ENCODE data around the gene SLC16A8. TPM values are rescaled to one million over a fixed set of nuclear protein-coding genes. Genes with fewer than 3 reads are reported as not detected.

SLC16A8 gene
- total and polyA plus RNA-seq, 2 of the 13 experiments (the other 11 are each of a cell fraction or from before 2014, with no cell fraction given) = not detected

DNA sequence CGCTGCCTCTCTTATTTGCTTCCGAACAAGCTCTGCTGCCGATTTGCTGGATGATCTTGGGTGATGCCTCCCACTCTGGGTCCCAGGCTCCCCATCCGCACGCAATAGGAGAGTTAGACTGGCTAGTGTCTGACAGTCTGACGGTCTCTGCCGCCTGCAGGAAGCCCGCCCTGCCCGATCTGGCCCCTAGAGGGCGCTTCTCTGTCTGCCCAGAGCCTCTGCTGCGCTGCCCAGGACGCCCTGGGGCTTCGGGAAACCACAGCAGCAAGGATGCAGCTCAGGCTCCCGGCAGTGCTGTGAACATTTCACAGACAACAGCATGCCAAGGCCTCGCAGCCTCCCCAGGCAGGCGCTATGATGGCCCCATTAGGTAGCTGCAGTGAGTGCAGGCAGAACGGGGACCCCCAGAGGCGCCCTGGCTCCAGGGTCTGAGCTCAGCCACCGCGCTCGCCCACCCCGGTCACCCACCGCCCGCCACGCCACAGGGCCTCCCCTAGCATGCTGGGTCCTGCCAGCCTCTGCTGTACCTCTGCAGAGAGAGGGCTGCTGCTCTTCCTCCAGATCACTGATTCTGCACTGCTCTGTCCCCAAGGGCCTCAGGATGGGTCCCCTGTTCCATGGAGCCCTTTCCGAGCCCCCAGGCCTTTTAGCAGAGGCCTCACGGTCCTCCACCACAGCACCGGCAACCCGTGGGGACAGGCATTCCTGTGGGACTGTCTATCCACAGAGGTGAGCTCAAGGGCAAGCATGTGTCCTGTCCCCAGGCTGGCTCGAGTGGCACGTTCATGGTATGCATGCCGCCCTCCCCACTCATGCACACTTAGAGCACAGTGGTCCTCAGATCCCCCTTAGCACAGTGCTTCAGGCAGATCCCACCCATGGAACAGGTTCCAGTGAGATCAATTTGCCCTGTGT is 30.8 kb upstream of the SLC16A8 start (continued):
- TF ChIP-seq, protein P1, sequence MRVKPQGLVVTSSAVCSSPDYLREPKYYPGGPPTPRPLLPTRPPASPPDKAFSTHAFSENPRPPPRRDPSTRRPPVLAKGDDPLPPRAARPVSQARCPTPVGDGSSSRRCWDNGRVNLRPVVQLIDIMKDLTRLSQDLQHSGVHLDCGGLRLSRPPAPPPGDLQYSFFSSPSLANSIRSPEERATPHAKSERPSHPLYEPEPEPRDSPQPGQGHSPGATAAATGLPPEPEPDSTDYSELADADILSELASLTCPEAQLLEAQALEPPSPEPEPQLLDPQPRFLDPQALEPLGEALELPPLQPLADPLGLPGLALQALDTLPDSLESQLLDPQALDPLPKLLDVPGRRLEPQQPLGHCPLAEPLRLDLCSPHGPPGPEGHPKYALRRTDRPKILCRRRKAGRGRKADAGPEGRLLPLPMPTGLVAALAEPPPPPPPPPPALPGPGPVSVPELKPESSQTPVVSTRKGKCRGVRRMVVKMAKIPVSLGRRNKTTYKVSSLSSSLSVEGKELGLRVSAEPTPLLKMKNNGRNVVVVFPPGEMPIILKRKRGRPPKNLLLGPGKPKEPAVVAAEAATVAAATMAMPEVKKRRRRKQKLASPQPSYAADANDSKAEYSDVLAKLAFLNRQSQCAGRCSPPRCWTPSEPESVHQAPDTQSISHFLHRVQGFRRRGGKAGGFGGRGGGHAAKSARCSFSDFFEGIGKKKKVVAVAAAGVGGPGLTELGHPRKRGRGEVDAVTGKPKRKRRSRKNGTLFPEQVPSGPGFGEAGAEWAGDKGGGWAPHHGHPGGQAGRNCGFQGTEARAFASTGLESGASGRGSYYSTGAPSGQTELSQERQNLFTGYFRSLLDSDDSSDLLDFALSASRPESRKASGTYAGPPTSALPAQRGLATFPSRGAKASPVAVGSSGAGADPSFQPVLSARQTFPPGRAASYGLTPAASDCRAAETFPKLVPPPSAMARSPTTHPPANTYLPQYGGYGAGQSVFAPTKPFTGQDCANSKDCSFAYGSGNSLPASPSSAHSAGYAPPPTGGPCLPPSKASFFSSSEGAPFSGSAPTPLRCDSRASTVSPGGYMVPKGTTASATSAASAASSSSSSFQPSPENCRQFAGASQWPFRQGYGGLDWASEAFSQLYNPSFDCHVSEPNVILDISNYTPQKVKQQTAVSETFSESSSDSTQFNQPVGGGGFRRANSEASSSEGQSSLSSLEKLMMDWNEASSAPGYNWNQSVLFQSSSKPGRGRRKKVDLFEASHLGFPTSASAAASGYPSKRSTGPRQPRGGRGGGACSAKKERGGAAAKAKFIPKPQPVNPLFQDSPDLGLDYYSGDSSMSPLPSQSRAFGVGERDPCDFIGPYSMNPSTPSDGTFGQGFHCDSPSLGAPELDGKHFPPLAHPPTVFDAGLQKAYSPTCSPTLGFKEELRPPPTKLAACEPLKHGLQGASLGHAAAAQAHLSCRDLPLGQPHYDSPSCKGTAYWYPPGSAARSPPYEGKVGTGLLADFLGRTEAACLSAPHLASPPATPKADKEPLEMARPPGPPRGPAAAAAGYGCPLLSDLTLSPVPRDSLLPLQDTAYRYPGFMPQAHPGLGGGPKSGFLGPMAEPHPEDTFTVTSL (CRISPR knock-in tag; IDR thresholded peaks at IDR 0.05; ENCODE audit: borderline replicate concordance) = no peak
- TF ChIP-seq CTCF (CRISPR knock-in tag; IDR thresholded peaks at IDR 0.05) (peak; percentile 92), NCOA2 (CRISPR knock-in tag; IDR thresholded peaks at IDR 0.05) (no peak), XRCC5 (optimal IDR thresholded peaks at IDR 0.05; ENCODE audit: low read length) (peak; percentile 88), LBX2 (CRISPR knock-in tag; IDR thresholded peaks at IDR 0.05; ENCODE audit: borderline replicate concordance) (no peak), ZNF580 (CRISPR knock-in tag; IDR thresholded peaks at IDR 0.05; ENCODE audit: borderline replicate concordance, low read depth) (0 out of 2 replicates have a peak, but pooled peaks have one; percentile 41), ATAD3A (CRISPR knock-in tag; IDR thresholded peaks at IDR 0.05) (no peak), ZNF768 (CRISPR knock-in tag; IDR thresholded peaks at IDR 0.05) (peak; percentile 64; the same call in 1 of the 2 replicates), SMYD3 (CRISPR knock-in tag; IDR thresholded peaks at IDR 0.05) (no peak), ZNF121 (CRISPR knock-in tag; IDR thresholded peaks at IDR 0.05) (no peak), CBX5 (CRISPR knock-in tag; IDR thresholded peaks at IDR 0.05; ENCODE audit: borderline replicate concordance) (no peak), ZNF160 (CRISPR knock-in tag; IDR thresholded peaks at IDR 0.05) (no peak), RAD51 (IDR thresholded peaks at IDR 0.05; ENCODE audit: borderline replicate concordance) (no peak), ZBTB21 (CRISPR knock-in tag; IDR thresholded peaks at IDR 0.05) (0 out of 2 replicates have a peak, but pooled peaks have one; percentile 22), TEAD3 (CRISPR knock-in tag; optimal IDR thresholded peaks at IDR 0.05; ENCODE audit: borderline replicate concordance) (peak; percentile 37), STAG1 (CRISPR knock-in tag; IDR thresholded peaks at IDR 0.05) (peak; percentile 80), ZNF18 (CRISPR knock-in tag; IDR thresholded peaks at IDR 0.05; ENCODE audit: insufficient replicate concordance) (no peak), HNRNPL (IDR thresholded peaks at IDR 0.05; ENCODE audit: low read depth, low read length) (0 out of 2 replicates have a peak, but pooled peaks have one; percentile 41), CENPX (CRISPR knock-in tag; IDR thresholded peaks at IDR 0.05) (no peak), ZKSCAN5 (CRISPR knock-in tag; IDR thresholded peaks at IDR 0.05) (no peak)
